ENCODE data around the gene USP27X.

DNA sequence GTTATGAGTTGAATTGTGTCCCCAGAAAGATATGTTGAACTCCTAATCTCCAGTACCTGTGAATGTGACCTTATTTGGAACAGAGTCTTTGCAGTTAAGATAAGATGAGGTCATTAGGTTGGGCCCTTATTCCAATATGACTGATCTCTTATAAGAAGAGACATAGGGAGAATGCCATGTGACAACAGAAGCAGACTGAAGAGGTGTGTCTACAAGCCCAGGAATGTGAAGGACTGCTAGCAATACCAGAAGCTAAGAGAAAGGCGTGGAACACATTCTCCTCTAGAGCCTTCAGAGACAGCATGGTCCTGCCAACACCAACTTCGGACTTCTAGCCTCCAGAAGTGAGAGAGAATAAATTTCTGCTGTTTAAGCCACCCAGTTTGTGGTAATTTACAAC lies 22.5 kb upstream of the USP27X start:
- TF ChIP-seq, protein P1, sequence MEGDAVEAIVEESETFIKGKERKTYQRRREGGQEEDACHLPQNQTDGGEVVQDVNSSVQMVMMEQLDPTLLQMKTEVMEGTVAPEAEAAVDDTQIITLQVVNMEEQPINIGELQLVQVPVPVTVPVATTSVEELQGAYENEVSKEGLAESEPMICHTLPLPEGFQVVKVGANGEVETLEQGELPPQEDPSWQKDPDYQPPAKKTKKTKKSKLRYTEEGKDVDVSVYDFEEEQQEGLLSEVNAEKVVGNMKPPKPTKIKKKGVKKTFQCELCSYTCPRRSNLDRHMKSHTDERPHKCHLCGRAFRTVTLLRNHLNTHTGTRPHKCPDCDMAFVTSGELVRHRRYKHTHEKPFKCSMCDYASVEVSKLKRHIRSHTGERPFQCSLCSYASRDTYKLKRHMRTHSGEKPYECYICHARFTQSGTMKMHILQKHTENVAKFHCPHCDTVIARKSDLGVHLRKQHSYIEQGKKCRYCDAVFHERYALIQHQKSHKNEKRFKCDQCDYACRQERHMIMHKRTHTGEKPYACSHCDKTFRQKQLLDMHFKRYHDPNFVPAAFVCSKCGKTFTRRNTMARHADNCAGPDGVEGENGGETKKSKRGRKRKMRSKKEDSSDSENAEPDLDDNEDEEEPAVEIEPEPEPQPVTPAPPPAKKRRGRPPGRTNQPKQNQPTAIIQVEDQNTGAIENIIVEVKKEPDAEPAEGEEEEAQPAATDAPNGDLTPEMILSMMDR (IDR thresholded peaks at IDR 0.05): no peak
- TF ChIP-seq EP300 (IDR thresholded peaks at IDR 0.05): no peak
- no peak for TF ChIP-seq GATA3 (IDR thresholded peaks at IDR 0.05; ENCODE audit: borderline replicate concordance)
- no peak for TF ChIP-seq FOSB (CRISPR knock-in tag; IDR thresholded peaks at IDR 0.05)
- no peak for TF ChIP-seq HDAC2 (IDR thresholded peaks at IDR 0.05)
- no peak for TF ChIP-seq RCOR1 (IDR thresholded peaks at IDR 0.05; ENCODE audit: low read depth, low read length)
- TF ChIP-seq, protein P2, sequence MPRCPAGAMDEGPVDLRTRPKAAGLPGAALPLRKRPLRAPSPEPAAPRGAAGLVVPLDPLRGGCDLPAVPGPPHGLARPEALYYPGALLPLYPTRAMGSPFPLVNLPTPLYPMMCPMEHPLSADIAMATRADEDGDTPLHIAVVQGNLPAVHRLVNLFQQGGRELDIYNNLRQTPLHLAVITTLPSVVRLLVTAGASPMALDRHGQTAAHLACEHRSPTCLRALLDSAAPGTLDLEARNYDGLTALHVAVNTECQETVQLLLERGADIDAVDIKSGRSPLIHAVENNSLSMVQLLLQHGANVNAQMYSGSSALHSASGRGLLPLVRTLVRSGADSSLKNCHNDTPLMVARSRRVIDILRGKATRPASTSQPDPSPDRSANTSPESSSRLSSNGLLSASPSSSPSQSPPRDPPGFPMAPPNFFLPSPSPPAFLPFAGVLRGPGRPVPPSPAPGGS (IDR thresholded peaks at IDR 0.05): no peak
- no peak for TF ChIP-seq RNF2 (IDR thresholded peaks at IDR 0.05; ENCODE audit: borderline replicate concordance, low read depth)
- TF ChIP-seq POLR2A (IDR thresholded peaks at IDR 0.05; ENCODE audit: low read length): no peak
- TF ChIP-seq CEBPB (IDR thresholded peaks at IDR 0.05): no peak
- no peak for TF ChIP-seq PHF8 (IDR thresholded peaks at IDR 0.05; ENCODE audit: borderline replicate concordance, low read depth)

Measured in A549 (cell line).